Liver (tissue), 3 donors: Measurements from ENCODE around the gene NUDT14.

Experiments
- TF ChIP-seq, protein P1 (sequence below): IDR thresholded peaks from 2 replicates; pipeline ENCODE4 v1.6.1; 2016; ENCODE audit warnings: antibody characterized with exemption
- TF ChIP-seq, protein P2 (sequence below): fragments of 150-350 bp; IDR thresholded peaks from 2 replicates; pipeline ENCODE4 v1.5.1; 2017; ENCODE audit warnings: improper control_type of control experiment, low read depth, low read length; ENCODE audit not compliant: missing input control
- donor health status: healthy.
- donor health status: healthy.

DNA sequence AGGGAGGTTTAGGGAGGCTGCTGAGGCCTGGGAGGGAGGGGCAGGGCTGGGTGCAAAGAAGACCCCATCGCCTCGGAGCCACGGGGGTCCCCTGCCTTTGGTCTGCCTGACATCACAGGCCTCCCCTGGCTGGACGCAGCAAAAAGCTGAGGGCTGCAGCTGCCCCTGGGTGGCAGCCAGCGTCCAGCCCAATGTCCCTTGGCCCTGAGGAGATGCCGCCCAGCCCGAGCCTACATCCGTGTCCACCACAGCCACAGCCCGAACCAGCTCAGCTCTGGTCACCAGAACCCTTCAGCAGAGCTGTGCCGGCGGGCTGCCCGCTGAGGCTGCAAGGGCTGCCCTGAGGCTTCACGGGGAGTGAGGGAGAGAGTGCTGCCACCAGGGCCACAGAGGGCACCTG lies 1.9 kb downstream of the NUDT14 start:
- TF ChIP-seq, protein P1, sequence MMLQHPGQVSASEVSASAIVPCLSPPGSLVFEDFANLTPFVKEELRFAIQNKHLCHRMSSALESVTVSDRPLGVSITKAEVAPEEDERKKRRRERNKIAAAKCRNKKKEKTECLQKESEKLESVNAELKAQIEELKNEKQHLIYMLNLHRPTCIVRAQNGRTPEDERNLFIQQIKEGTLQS: no peak
- TF ChIP-seq, protein P2, sequence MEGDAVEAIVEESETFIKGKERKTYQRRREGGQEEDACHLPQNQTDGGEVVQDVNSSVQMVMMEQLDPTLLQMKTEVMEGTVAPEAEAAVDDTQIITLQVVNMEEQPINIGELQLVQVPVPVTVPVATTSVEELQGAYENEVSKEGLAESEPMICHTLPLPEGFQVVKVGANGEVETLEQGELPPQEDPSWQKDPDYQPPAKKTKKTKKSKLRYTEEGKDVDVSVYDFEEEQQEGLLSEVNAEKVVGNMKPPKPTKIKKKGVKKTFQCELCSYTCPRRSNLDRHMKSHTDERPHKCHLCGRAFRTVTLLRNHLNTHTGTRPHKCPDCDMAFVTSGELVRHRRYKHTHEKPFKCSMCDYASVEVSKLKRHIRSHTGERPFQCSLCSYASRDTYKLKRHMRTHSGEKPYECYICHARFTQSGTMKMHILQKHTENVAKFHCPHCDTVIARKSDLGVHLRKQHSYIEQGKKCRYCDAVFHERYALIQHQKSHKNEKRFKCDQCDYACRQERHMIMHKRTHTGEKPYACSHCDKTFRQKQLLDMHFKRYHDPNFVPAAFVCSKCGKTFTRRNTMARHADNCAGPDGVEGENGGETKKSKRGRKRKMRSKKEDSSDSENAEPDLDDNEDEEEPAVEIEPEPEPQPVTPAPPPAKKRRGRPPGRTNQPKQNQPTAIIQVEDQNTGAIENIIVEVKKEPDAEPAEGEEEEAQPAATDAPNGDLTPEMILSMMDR: no peak
